Endometrium (tissue), 2 donors: Measurements from ENCODE around the gene PDS5B.
"Not testable (repeated sequence)": the region's sequence is repeated elsewhere in the genome, so short reads cannot be mapped to it uniquely, and the experiment has no call there.

ENCODE experiments used
- FAIRE-seq: peaks from 2 replicates; lab custom pipeline; 2012; peaks lifted over from hg19 to GRCh38; lab: Jason Lieb, UNC
- donor health status: control.
- donor health status: control.

The PDS5B gene

DNA sequence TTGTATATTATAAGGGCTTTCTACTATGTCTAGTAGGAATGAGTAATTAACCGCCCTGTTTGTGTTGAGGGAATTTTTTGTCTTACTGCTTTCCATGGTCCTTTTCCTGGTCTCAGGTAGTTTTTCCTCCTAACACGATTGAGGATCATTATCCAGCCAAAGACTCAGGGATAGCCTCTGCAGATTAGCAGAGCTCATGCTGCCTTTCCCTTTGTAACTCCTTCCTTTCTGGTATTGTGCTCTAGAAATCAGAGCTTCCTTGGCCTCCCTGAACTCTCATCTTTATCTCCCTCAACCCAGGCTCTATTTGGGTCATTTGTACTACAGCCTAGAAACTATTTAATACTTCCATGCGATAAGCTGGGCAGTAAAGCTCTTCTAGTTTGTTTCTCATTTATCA is 142.1 kb downstream of the PDS5B start:
- no peak for FAIRE-seq

DNA sequence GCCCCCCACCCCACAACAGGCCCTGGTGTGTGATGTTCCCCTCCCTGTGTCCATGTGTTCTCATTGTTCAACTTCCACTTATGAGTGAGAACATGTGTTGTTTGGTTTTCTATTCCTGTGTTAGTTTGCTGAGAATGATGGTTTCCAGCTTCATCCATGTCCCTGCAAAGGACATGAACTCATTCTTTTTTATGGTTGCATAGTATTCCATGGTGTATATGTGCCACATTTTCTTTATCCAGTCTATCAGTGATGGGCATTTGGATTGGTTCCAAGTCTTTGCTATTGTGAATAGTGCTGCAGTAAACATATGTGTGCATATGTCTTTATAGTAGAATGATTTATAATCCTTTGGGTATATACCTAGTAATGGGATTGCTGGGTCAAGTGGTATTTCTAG is 142.8 kb downstream of the PDS5B start:
- not testable (repeated sequence) for FAIRE-seq

DNA sequence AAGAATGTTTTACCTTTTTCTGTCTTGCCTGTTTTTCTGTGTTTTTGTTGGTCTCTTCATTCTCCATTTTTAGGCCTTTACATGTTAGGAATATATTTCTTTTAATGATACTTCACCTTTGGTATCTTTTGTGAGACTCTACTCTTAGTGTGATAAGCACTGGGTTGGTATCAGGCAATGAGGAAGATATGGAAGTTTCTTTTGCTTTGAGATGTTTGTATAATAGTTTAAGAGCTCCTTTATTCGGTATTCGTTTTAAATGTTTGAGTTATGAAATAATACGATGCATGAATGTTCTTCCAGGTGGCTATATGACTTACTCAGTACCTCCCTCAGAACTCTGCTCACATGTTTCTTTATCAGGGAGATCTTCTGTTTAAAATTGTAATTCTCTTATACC is 144.8 kb downstream of the PDS5B start:
- FAIRE-seq = no peak

DNA sequence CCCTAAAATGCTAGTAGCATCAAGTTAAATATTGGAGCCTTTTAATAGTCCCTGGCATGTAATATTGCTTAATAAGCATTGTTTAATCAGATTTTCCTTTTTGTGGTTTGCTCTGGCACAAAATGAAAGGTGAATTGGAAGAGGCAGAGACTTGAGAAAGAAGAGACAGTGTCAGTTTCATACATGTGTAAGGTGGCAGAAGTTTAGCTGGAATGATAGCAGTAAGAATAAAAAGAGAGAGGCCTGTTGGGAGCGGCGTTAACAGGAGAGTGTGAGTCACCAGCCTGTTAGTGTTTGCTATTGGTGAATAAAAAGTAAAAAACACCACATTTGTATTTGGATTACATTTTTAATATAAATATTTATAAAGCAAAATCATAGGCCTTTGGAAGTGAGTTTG is 145.3 kb downstream of the PDS5B start:
- peak; percentile 35 for FAIRE-seq

DNA sequence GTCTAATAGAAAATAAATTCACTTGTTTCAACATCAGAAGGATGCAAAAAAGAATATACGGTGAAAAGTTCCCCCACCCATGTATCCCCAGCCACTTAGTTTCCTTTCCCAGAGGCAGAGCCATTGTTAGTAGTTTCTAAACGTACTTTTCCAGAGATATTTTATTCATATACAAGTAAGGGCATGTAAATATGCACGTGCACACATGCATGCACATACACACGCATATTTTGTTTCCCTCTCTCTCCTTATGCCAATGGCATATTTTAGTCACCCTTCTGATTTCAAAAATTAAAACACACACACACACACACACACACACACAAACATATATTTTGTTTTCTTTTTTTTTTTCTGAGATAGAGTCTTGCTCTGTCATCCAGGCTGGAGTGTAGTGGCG is 147.4 kb downstream of the PDS5B start:
- FAIRE-seq = no peak

DNA sequence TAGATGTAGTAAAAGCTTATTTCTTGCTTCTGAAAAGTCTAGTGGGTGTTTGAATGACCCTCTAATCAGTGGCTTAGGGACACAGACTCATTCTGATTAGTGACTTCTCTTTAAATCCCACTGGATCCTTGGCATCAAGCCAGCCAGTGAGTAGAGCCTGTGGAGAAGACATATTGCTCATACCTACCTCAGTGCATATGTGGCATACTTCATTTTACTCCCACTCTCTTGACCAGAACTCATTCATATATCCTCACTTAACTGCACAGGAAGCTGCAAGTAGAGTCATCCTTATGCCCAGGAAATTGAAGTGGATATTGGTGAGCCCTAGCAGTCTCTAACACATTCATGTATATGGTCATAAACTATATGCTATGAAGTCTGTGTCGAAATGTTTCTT is 148.3 kb downstream of the PDS5B start:
- FAIRE-seq = no peak

DNA sequence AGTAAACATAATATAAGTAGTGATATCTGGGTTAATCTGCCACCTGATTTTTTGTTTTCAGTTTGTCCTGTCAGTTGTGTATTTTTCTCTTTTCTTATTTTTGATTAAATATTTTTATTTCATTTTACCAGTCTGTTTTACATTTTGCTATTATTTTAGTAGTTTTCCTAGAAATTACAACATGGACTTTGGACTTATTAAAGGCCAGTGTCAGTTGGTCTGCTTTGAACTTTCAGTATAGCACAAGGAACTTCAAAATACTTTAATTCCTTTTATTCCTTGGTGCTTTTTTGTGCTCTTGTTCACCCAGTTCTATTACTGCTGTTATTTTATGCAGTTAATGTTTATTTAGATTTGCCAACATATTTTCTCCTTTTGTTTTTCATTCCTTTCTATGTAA is 149.6 kb downstream of the PDS5B start:
- no peak for FAIRE-seq

DNA sequence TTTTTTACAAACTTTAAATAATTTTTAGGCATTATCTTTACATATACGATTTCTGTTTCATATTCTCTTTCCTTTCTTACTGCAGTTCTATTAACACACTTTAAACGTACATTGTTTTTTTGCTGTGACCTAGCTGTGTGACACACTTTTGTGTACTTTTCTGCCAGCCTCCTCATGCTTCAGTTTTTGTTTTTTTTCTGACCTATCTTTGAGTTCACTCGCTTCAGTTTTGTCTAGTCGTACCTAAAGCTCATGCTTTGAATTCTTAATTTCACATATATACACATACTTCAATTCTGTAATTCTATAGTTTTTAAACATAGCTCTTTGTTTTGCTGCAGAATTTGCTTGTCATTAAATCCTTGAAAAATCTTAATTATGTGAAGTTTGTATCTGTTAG is 150.4 kb downstream of the PDS5B start:
- no peak for FAIRE-seq

DNA sequence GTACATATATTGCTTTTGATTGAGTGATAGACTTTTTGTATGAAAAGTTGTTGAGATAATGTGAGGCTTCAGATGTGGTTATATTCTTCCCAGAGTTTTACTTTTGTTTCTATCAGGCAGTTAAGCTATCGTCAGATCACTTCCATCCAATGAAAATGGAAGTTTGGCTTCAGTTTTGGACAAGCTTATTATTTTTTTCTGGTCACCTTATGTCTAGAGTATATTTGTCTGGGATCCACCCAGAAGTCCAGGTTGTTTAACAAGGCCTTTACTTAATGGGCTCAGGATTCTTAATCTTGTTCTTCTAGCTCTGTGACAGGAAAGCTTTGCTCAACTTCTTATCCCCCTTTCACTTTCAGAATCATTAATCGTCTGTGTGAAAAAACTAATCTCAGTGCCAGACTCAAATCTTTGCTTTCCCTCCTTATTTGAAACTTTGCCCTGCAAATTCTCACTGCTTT is 150.9 kb downstream of the PDS5B start:
- FAIRE-seq = peak; percentile 61

DNA sequence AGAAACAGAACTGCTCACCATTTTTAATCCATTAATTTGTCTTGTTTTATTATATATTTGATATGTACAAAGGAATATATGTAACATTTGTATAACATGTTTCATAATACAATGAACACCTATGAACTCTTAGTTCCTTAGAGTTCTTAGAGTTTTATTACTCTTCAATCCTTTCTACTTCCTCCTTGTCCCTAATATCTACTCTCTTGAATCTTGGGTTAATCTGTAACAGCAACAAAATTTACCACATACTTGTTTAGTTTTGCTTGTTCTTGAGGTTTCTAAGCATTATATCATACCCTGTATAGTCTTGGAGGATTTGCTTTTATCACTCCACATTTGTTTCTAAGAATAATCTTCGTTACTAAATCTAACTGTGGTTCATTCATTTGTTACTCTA is 151.4 kb downstream of the PDS5B start:
- no peak for FAIRE-seq

DNA sequence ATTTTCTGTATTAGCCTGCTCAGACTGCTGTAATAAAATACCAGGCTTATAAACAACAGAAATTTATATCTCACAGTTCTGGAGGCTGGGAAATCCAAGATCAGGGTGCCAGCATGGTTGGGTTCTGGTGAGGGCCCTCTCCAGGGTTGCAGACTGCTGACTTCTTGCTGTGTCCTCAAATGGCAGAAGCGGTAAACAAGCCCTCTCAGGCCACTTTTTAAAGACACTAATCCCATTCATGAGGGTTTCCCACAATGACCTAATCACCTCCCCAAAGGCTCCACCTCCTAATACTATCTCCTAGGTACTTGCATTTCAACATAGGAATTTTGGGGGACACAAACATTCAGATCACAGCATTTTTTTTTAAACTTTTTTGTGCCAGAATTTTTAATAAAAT is 159.3 kb downstream of the PDS5B start:
- FAIRE-seq = no peak

DNA sequence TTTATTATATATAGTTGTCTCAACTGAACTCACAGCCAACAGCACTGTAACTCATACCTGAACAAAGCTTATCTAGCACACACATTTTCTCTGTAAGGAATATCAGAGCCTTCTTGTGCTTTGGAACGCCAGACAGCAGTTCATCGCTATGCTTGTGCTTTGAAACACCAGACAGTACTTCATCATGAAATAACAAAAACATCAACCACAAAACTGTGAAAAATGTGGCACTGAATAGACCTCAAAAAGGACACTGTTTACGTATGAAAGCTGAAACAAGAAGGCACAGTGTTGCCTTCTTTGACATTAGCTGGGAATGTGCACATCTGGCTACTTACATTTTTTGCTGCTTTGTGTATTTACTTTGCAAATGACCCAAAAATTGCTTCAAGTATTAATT is 160.2 kb downstream of the PDS5B start:
- peak; percentile 82 for FAIRE-seq

DNA sequence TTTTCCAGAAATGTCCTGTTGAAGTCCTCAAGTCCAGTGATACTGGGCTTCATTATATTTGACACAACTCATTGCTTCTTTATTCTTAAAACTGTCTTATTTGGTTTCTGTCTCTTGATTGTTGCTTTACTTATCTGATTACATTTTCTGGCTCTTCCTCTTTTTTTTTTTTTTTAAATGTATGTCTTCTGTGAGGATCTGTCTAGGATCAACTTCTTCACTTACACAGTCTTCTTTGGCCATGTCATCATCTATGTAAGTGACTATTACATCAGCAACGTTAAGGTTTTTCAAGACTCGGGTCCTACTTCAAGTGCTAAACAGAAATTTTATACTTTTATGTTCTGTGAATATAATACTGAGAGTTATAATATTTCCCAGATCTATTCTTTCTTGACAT is 162.1 kb downstream of the PDS5B start:
- FAIRE-seq = no peak

DNA sequence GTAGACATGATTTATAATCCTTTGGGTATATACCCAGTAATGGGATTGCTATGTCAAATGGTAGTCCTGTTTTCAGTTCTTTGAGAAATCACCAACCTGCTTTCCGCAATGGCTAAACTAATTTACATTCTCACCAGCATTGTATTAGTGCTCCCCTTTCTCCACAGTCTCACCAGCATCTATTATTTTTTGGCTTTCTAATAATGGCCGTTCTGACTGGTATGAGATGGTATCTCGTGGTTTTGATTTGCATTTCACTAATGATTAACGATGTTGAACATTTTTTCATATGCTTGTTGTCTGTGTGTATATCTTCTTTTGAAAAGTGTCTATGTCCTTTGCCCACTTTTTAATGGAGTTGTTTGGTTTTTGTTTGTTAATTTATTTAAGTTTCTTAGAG is 165.1 kb downstream of the PDS5B start:
- FAIRE-seq = no peak

DNA sequence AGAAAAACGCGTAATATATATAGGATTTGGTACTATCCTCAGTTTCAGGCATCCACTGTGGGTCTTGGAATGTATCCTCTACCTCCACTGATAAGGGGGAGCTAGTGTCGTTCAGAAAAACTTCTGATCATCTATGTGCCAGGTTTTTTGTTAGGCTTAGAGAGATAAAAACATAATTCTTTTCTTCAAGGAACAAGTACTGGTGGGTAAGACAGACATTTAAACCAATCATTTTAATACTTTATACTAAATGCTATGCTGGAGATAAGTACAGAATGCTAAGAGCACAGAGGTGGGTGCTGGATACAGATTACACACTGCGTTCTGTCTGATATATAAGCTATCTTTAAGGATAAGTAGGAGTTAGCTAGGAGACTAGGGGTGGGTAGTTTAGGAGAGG is 166.1 kb downstream of the PDS5B start:
- no peak for FAIRE-seq

DNA sequence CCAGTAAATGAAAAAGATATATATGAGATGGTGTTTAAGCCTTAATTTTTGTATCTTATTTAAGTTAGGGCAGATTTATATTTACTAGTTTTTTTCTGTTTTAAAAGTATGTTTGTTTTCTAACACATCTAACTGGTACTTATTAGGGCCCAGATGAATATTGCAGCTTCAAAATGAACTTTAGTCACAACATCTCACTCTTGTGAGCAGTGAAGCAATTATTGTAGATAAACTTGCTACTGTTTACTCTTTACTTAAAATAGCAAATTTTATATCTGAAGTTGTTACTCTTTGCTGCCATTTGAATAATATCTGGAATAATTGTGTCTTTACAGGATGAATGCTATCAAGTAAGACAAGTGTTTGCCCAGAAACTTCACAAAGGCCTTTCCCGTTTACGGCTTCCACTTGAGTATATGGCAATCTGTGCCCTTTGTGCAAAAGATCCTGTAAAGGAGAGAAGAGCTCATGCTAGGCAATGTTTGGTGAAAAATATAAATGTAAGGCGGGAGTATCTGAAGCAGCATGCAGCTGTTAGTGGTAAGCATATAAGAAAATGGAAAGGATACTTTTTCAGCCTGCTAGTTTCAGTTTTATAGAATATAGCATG is 166.8 kb downstream of the PDS5B start:
- FAIRE-seq = no peak

DNA sequence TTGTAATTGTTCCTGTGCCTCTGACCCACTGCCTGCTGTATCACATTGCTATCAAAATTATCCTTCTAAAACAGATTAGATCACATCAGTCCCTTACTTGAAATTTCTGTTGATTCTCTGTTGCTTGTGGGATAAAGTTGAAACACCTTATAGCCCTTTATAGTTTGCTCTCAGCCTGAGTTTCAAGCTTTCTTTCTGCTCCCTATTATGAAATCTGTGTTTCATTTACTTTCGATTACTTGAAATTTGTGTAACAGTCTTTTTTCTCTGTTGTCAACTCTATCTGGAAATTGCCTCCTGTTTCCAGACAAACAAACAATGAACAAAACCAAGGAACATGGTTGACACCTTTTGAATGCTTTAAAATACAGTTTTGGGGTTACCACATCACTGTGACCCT is 167.9 kb downstream of the PDS5B start:
- no peak for FAIRE-seq

DNA sequence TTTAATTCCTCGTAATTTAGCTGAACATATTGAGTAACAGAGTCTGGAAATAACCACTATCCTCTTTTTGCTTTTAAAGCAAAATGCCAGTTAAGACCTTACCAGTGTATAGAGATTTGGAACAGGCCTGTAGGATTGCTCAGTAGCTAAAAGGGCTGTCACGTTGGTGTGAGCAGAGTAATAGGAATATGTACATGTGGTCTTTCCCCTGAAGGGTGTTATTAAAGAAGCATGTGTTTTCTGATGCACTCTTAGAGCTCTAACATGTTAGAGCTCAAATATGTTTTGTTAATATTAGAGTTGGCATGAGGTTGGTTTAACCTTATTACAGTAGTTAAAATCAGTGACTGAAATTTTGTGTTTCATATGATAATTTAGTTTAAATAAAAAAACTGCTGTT is 172.9 kb downstream of the PDS5B start:
- FAIRE-seq = no peak

DNA sequence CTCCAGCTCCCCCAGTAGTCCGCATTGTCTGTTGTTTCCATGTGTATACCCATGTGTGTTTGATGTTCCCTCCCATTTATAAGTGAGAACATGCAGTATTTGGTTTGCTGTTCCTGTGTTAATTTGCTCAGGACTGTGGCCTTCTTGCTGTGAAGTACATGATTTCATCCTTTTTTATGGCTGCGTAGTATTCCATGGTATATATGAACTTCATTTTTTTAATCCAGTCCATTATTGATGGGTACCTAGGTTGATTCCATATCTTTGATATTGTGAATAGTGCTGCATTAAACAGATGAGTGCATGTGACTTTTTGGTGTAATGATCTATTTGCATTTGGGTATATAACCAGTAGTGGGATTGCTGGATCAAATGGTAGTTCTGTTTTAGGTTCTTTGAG is 175.2 kb downstream of the PDS5B start:
- no peak for FAIRE-seq

DNA sequence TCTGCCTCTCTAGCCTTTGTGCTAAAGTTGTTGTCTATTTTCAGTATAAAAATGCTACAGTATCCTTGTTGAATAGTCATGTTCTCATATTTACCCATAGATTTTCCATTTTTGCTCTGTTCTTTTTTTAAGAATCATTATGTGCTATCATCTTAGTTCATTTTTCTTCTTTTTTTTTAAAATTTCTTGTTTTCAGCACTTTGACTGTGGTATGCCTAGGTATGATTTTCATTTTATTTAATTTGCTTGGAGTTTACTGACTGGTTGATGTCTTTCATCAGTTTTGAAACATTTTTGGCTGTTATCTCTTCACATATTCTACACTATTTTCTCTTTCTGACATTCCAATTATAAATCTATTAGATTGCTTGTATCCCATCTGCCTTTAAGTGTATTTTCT is 192.9 kb downstream of the PDS5B start:
- FAIRE-seq = no peak

DNA sequence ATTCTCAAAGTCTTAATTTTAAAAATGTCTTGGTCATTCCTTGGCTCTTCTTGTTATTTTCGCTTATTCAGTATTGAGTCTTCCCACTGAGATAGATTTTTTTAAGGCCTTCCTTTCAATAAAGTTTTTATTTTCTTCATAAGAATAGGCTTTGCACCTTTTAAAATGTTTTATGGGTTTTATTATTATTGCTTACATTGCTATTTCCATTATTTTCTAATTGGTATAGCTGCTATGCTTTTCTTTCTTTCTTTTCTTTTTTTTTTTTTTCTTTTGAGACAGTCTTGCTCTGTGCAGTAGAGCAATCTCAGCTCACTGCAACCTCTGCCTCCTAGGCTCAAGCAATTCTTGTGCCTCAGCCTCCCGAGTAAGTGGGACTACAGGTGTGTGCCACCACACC is 195.7 kb downstream of the PDS5B start:
- no peak for FAIRE-seq

DNA sequence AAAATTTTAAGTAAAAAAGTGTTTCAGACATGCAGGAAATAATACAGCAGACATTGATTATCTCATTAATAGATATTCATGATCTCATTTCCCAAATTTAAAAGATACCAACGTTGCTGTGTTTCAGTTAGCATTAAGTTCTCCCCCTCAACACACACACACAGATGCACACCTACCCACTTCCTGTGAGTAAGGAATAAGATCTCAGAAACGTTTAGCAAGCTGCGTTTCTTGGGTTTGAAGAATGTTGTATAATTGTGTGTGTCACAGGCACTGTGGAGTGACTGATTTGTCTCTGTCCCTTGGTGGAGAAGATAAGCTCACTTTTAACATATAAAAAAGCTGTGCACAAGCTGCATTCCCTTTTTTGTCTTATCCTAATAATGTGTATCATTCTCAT is 196.8 kb downstream of the PDS5B start:
- FAIRE-seq = no peak

DNA sequence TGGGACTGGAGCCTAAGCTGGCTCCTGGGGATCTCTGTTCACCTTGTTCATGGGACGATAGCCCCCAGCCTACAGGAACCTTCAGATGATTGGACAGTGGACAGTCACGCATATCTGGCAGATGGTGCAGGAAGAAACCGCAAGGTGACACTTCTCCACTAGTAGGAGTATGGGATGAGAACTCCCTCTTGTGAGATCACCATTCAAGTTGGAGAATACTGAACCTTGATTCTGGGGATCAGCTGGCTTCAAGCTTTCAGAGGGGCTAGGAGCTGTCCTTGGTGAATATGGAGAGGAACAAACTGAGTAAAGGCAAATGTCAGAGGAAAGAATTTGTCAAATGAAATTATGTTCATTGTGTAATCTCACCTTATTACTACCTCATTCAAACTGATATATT is 204.5 kb downstream of the PDS5B start:
- FAIRE-seq = no peak

DNA sequence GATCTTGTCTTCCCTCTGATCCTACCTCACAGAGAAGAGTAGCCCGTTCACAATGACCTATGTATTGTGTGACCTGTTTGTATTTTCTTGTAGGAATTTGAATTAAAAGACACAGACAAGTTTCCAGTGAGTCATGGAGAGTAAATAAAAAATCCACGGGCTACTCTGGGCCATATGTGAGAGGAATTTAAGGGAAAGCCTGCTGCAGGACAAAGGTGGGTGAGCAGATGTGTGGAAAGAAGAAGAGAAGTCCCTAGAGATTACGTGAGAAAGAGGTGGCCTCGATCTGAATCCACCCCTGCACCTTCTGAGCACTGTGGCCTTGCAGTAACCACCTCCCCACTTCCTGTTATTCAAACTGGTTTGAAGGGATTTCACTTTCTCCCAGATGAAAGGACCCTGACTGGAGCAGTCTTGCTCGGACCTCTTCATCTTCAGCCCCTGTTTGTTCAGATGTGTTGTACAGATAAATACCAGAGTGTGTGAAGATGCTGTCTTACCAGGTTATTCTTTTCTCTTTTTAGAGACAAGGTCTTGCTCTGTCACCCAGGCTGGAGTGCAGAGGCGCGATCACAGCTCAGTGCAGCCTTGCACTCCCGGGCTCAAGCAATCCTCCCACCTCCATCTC is 205.4 kb downstream of the PDS5B start:
- no peak for FAIRE-seq

DNA sequence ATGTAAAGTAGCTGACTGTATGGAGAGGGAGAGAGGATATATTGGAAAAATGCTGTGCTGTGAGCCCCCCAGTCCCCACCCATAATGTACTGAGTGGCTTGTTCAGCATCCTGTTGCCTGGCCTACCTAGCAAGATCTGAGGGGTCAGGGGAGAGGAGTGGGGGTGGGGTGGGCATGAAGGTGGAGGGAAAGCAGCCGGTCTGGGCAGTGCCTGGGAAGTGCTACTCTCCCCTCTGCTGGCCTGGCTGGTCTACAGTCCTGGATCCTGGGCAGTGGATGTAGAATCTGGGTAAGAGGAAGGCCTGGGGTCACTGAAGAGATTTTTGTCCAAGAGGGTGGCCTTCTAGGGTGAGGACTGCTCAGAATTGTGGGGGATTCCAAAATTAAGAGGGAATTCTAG is 210.5 kb downstream of the PDS5B start:
- no peak for FAIRE-seq
